Psoas muscle (tissue), 8 donors: ENCODE results near the gene PLAC1. TPM values are rescaled to one million over a fixed set of nuclear protein-coding genes. Genes with fewer than 3 reads are reported as not detected.

Source experiments
- ATAC-seq, 4 donors: fragments of 200-7000 bp; cut with Tn5 transposase; one replicate each; pipeline ENCODE4 v1.9.1; 2020; ENCODE audit warnings: moderate library complexity in 3 of 4, mild to moderate bottlenecking in 2 of 4
- DNase-seq, 2 donors: peaks; one replicate each; pipeline ENCODE4 v3.0.0-alpha.2; 2020
- H3K27ac ChIP-seq: fragments of 200-600 bp; one replicate; pipeline ENCODE4 v1.8.0; 2022
- H3K27me3 ChIP-seq, 3 donors: fragments of 200-600 bp in 1 of 3; one replicate each; pipeline versions ENCODE4 v1.6.1 to v1.8.0; 2013 to 2022; ENCODE audit warnings: low read length in 2 of 3, mild to moderate bottlenecking in 2 of 3, moderate library complexity in 1 of 3; ENCODE audit not compliant: insufficient read depth in 3 of 3
- H3K36me3 ChIP-seq, 2 donors: fragments of 200-600 bp in 1 of 2; one replicate each; pipeline versions ENCODE4 v1.6.1 to v1.8.0; 2013 to 2022; ENCODE audit warnings: low read depth in 1 of 2, mild to moderate bottlenecking in 1 of 2, moderate library complexity in 1 of 2; ENCODE audit not compliant: insufficient read depth in 1 of 2
- H3K4me1 ChIP-seq: fragments of 200-600 bp; one replicate; pipeline ENCODE4 v1.8.0; 2022
- H3K4me3 ChIP-seq: fragments of 200-600 bp; one replicate; pipeline ENCODE4 v1.8.0; 2022; ENCODE audit warnings: mild to moderate bottlenecking
- H3K9me3 ChIP-seq: fragments of 200-600 bp; one replicate; pipeline ENCODE4 v1.8.0; 2022
- CTCF ChIP-seq: fragments of 200-600 bp; IDR thresholded peaks from one replicate; pipeline ENCODE4 v1.8.0; 2022; ENCODE audit warnings: antibody characterized with exemption
- WGBS, 3 donors: extraction: QIAGEN DNeasy Blood & Tissue Kit; methylation state at CpG; one replicate each; pipeline versions ENCODE4 v1.1.6 to v1.1.7; 2013; 5-methylcytosine and 5-hydroxymethylcytosine counted together
- intact Hi-C, 2 donors: fragments of 100-400 bp; cut with DNase I; formaldehyde crosslinking; loops; one replicate each; pipeline versions ENCODE4 v1.11.0 to v1.14.2; 2022
- long read RNA-seq, 2 donors: library from polyadenylated mRNA; unstranded; transcript quantifications; one replicate each; pipeline ENCODE4 v2.0.0, GENCODE V29; 2021
- polyA plus RNA-seq, 3 donors: library from polyadenylated mRNA; stranded (reverse); fragments of 200-250 nt; gene quantifications; one replicate each; pipeline ENCODE4 v1.2.3, GENCODE V29; 2013
- total RNA-seq, 4 donors: library from RNA; stranded (reverse); fragmentation: NEBNext Ultra II Directional in 2 of 4; extraction: Animal tissue kit (Norgen Biotek cat#: 25700) in 2 of 4; gene quantifications; one replicate each; pipeline versions ENCODE4 v1.2.1 to v1.2.4, GENCODE V29; 2021 to 2023
- donor health status: healthy with polysubstance abuse.
- donor health status: DM: no; HTN: no; CAD: no; lungs with moderate emphysema.
- donor health status: Bipolar disorder and iron deficiency.
- donor health status: healthy.
- donor health status: DM: yes; HTN: yes; CAD: no.
- donor health status: DM: no; HTN: no; CAD: no.
- donor health status: DM: no; HTN: no; CAD: no.
- donor health status: DM: yes; HTN: yes; CAD: no.

Gene PLAC1
- 1 to 10 TPM in 1 of 4 donors, under 1 TPM in 2, not detected in 1; 0.32 to 3.0 (median 0.34) TPM for total RNA-seq
- polyA plus RNA-seq = under 1 TPM in 2 of 3 donors, not detected in 1; 0.13 to 0.14 TPM
- long read RNA-seq, donor 1, partial matches to known transcripts = 0 of 1 reads
- long read RNA-seq, donor 1, other reads (novel, unspliced or antisense) = 1 of 1 reads
- long read RNA-seq, donor 2 = 0 reads

GRCh38 chrX:134658002-134658759 lies at the start of gene PLAC1:
TSS of gene PLAC1 (minus strand) at chrX:134658471. CDS start at chrX:134566682, 91,789 bp downstream.
- ATAC-seq (peak in 1 of 4 donors; percentile 73), DNase-seq (no peak)
- H3K27me3 ChIP-seq = peaks cover 0 to 6% (median 0%) of the 10 kb centered on the region in 3 donors
- H3K9me3 ChIP-seq = no peaks in the 10 kb centered on the region
- no peak within 1 kb of the TSS for H3K27ac ChIP-seq
- no peaks in the 10 kb centered on the region for H3K4me1 ChIP-seq
- intact Hi-C loops = no loop called here
- TF ChIP-seq CTCF = no peak
- H3K4me3 ChIP-seq = no peak within 1 kb of the TSS
- 48 to 63% (median 56%) methylated on average over 5 of the region's 5 CpGs for WGBS, 3 donors
- no peaks in the 10 kb centered on the region for H3K36me3 ChIP-seq

- Histone ChIP-seq H3K27me3 (no peaks in the 10 kb centered on the region), H3K4me1 (no peaks in the 10 kb centered on the region), H3K9me3 (peaks cover under 1% of the 10 kb centered on the region), H3K27ac (no peak overlapping the region), H3K36me3 (no peaks in the 10 kb centered on the region), H3K4me3 (no peak overlapping the region)
- intact Hi-C loops = no loop called here
- peak in 2 of 4 donors; percentile 63 to 74 for ATAC-seq
- no peak for TF ChIP-seq CTCF
- no peak for DNase-seq
- 26 to 39% (median 34%) methylated on average over 5 of the region's 5 CpGs for WGBS, 3 donors
These were observed 47.9 kb upstream of the PLAC1 start for GRCh38 chrX:134706138-134706537.

- no peaks in the 10 kb centered on the region for H3K36me3 ChIP-seq
- H3K27ac ChIP-seq = no peak overlapping the region
- intact Hi-C loops = no loop called here
- H3K4me1 ChIP-seq = peaks cover 6% of the 10 kb centered on the region
- WGBS, 3 donors = 67 to 89% (median 82%) methylated on average over 1 of the region's 1 CpG
- H3K27me3 ChIP-seq = no peaks in the 10 kb centered on the region
- DNase-seq (no peak), ATAC-seq (peak in 1 of 4 donors; percentile 43)
- no peak for TF ChIP-seq CTCF
- no peak overlapping the region for H3K4me3 ChIP-seq
- H3K9me3 ChIP-seq = peaks cover 5% of the 10 kb centered on the region
These were observed 37.7 kb upstream of the PLAC1 start for GRCh38 chrX:134695999-134696398.

GRCh38 chrX:134694333-134695322 lies 36.4 kb upstream of the PLAC1 start:
- no peak overlapping the region for H3K4me3 ChIP-seq
- ATAC-seq = peak; percentile 92 to 94 (median 93)
- H3K36me3 ChIP-seq = no peaks in the 10 kb centered on the region
- peak overlapping the region; percentile 72 for H3K27ac ChIP-seq
- no peak for TF ChIP-seq CTCF
- WGBS, 3 donors = 22 to 49% (median 40%) methylated on average over 5 of the region's 5 CpGs
- DNase-seq = no peak
- intact Hi-C loops = no loop called here
- H3K27me3 ChIP-seq = no peaks in the 10 kb centered on the region
- no peaks in the 10 kb centered on the region for H3K9me3 ChIP-seq
- H3K4me1 ChIP-seq = peaks cover 6% of the 10 kb centered on the region
